H9 (cell line): ENCODE measurements around the gene GSE1. TPM values are rescaled to one million over a fixed set of nuclear protein-coding genes. Genes with fewer than 3 reads are reported as not detected.

Source experiments
- DNase-seq: peaks from one replicate; pipeline ENCODE4 v3.0.0-alpha.2; 2017
- H2AFZ ChIP-seq: one replicate; pipeline ENCODE4 v1.6.1; 2013; ENCODE audit warnings: mild to moderate bottlenecking, low read length, control low read depth, moderate library complexity
- H2AK5ac ChIP-seq: 2 replicates; pipeline ENCODE4 v1.6.1; 2013; ENCODE audit warnings: low read length, control low read depth, mixed read lengths; ENCODE audit not compliant: insufficient read length
- H2BK120ac ChIP-seq: one replicate; pipeline ENCODE4 v1.6.1; 2013; ENCODE audit warnings: low read depth, mild to moderate bottlenecking, low read length, control low read depth, inconsistent platforms; ENCODE audit not compliant: poor library complexity, severe bottlenecking
- H2BK12ac ChIP-seq: 2 replicates; pipeline ENCODE4 v1.6.1; 2013; ENCODE audit warnings: low read length, control low read depth, mixed read lengths, low read depth; ENCODE audit not compliant: insufficient read length
- H2BK15ac ChIP-seq: 2 replicates; pipeline ENCODE4 v1.6.1; 2013; ENCODE audit warnings: low read depth, low read length, control low read depth
- H2BK20ac ChIP-seq: one replicate; pipeline ENCODE4 v1.6.1; 2013; ENCODE audit warnings: low read depth, mild to moderate bottlenecking, low read length, control low read depth, inconsistent platforms; ENCODE audit not compliant: poor library complexity, severe bottlenecking
- H2BK5ac ChIP-seq: 2 replicates; pipeline ENCODE4 v1.6.1; 2013; ENCODE audit warnings: low read length, control low read depth, mixed read lengths; ENCODE audit not compliant: insufficient read length
- H3K14ac ChIP-seq: 2 replicates; pipeline ENCODE4 v1.6.1; 2013; ENCODE audit warnings: low read length, control low read depth; ENCODE audit not compliant: insufficient read depth
- H3K18ac ChIP-seq: 2 replicates; pipeline ENCODE4 v1.6.1; 2013; ENCODE audit warnings: low read depth, mild to moderate bottlenecking, mixed read lengths, low read length, control low read depth; ENCODE audit not compliant: insufficient read length
- H3K23ac ChIP-seq: 2 replicates; pipeline ENCODE4 v1.6.1; 2013; ENCODE audit warnings: low read length, control low read depth, mixed read lengths, low read depth; ENCODE audit not compliant: insufficient read length
- H3K23me2 ChIP-seq: 2 replicates; pipeline ENCODE4 v1.6.1; 2013; ENCODE audit warnings: low read depth, mild to moderate bottlenecking, mixed read lengths, low read length, control low read depth; ENCODE audit not compliant: insufficient read length, poor library complexity, severe bottlenecking
- H3K27ac ChIP-seq: 2 replicates; pipeline ENCODE4 v1.5.1; 2013; ENCODE audit warnings: low read length, control low read depth, mixed read lengths, low read depth; ENCODE audit not compliant: insufficient read length
- H3K27me3 ChIP-seq: 2 replicates; pipeline ENCODE4 v1.6.1; 2013; ENCODE audit warnings: low read length, control low read depth, inconsistent platforms; ENCODE audit not compliant: insufficient read depth
- H3K4ac ChIP-seq: 2 replicates; pipeline ENCODE4 v1.6.1; 2013; ENCODE audit warnings: low read depth, mild to moderate bottlenecking, control low read depth, inconsistent platforms, low read length, moderate library complexity
- H3K4me1 ChIP-seq: 2 replicates; pipeline ENCODE4 v1.6.1; 2013; ENCODE audit warnings: low read length, control low read depth, inconsistent platforms; ENCODE audit not compliant: insufficient read depth
- H3K4me2 ChIP-seq: 2 replicates; pipeline ENCODE4 v1.6.1; 2013; ENCODE audit warnings: low read length, control low read depth, mixed read lengths; ENCODE audit not compliant: insufficient read length, insufficient read depth
- H3K56ac ChIP-seq: 2 replicates; pipeline ENCODE4 v1.6.1; 2013; ENCODE audit warnings: low read depth, mild to moderate bottlenecking, mixed read lengths, low read length, control low read depth; ENCODE audit not compliant: insufficient read length
- H3K79me1 ChIP-seq: 2 replicates; pipeline ENCODE4 v1.6.1; 2013; ENCODE audit warnings: low read depth, mild to moderate bottlenecking, moderate library complexity, low read length, control low read depth, inconsistent platforms; ENCODE audit not compliant: insufficient read depth, poor library complexity, severe bottlenecking
- H3K79me2 ChIP-seq: 2 replicates; pipeline ENCODE4 v1.6.1; 2013; ENCODE audit warnings: low read length, control low read depth, inconsistent platforms; ENCODE audit not compliant: insufficient read depth
- H3K9ac ChIP-seq: 2 replicates; pipeline ENCODE4 v1.6.1; 2013; ENCODE audit warnings: low read length, control low read depth, mixed read lengths; ENCODE audit not compliant: insufficient read length; ENCODE audit errors: extremely low read depth
- H3K9me3 ChIP-seq: one replicate; pipeline ENCODE4 v1.6.1; 2013; ENCODE audit warnings: low read depth, low read length, inconsistent platforms; ENCODE audit not compliant: control insufficient read depth
- H3T11ph ChIP-seq: one replicate; pipeline ENCODE4 v1.6.1; 2013; ENCODE audit warnings: mild to moderate bottlenecking, low read length, control low read depth, inconsistent platforms
- H4K20me1 ChIP-seq: one replicate; pipeline ENCODE4 v1.6.1; 2013; ENCODE audit not compliant: control insufficient read depth, insufficient read length, insufficient read depth
- H4K5ac ChIP-seq: 2 replicates; pipeline ENCODE4 v1.6.1; 2013; ENCODE audit warnings: low read depth, mild to moderate bottlenecking, mixed read lengths, low read length, control low read depth; ENCODE audit not compliant: insufficient read length
- H4K8ac ChIP-seq: replicated peaks from 2 replicates; pipeline ENCODE4 v1.6.1; 2013; ENCODE audit warnings: low read length, control low read depth, mixed read lengths, low read depth; ENCODE audit not compliant: insufficient read length
- H4K91ac ChIP-seq: 2 replicates; pipeline ENCODE4 v1.6.1; 2013; ENCODE audit warnings: low read depth, mild to moderate bottlenecking, moderate library complexity, mixed read lengths, low read length, control low read depth; ENCODE audit not compliant: insufficient read length
- H3K27ac Mint-ChIP-seq, 3 experiments: 2 replicates in 2 of 3; 3 replicates in 1 of 3; pipeline ENCODE4 v1.8.0; 2020 to 2021; ENCODE audit warnings: mixed read lengths in 3 of 3, mild to moderate bottlenecking in 1 of 3, moderate library complexity in 1 of 3
- H3K27me3 Mint-ChIP-seq: 2 replicates; pipeline ENCODE4 v1.8.0; 2021; ENCODE audit warnings: low read depth, mild to moderate bottlenecking, moderate library complexity, mixed read lengths
- H3K36me3 Mint-ChIP-seq, 3 experiments: 2 replicates in 2 of 3; 3 replicates in 1 of 3; pipeline ENCODE4 v1.8.0; 2020 to 2021; ENCODE audit warnings: low read depth in 3 of 3, mixed read lengths in 3 of 3; ENCODE audit not compliant: insufficient read depth in 1 of 3
- H3K4me1 Mint-ChIP-seq, 2 experiments: 2 replicates each; pipeline ENCODE4 v1.8.0; 2020; ENCODE audit warnings: mixed read lengths in 2 of 2
- H3K4me3 Mint-ChIP-seq, 2 experiments: 2 replicates in 1 of 2; 3 replicates in 1 of 2; pipeline ENCODE4 v1.8.0; 2020 to 2021; ENCODE audit warnings: mild to moderate bottlenecking in 2 of 2, mixed read lengths in 2 of 2, moderate library complexity in 1 of 2
- H3K9me3 Mint-ChIP-seq, 2 experiments: 2 replicates in 1 of 2; 3 replicates in 1 of 2; pipeline ENCODE4 v1.8.0; 2020; ENCODE audit warnings: mild to moderate bottlenecking in 2 of 2, mixed read lengths in 2 of 2, moderate library complexity in 1 of 2
- WGBS: extraction: QIAGEN DNeasy Blood & Tissue Kit; methylation state at CpG from one replicate; pipeline ENCODE4 v1.1.7; 2013; ENCODE audit warnings: missing lambda C conversion rate, low lambda C conversion rate, mixed read lengths; ENCODE audit not compliant: insufficient read length; ENCODE audit errors: extremely low coverage; 5-methylcytosine and 5-hydroxymethylcytosine counted together
- total RNA-seq: library from RNA; stranded (reverse); gene quantifications from 2 replicates; pipeline ENCODE4 v1.2.1, GENCODE V29; 2021
- TF ChIP-seq, protein P1 (sequence below): fragments of 200-600 bp; sonication (generic); conservative IDR thresholded peaks from 3 replicates; pipeline ENCODE4 v1.8.0; 2021; ENCODE audit warnings: antibody characterized with exemption, mild to moderate bottlenecking

Gene GSE1
- total RNA-seq, 1 experiment from 2014 or later, result 125 TPM

DNA sequence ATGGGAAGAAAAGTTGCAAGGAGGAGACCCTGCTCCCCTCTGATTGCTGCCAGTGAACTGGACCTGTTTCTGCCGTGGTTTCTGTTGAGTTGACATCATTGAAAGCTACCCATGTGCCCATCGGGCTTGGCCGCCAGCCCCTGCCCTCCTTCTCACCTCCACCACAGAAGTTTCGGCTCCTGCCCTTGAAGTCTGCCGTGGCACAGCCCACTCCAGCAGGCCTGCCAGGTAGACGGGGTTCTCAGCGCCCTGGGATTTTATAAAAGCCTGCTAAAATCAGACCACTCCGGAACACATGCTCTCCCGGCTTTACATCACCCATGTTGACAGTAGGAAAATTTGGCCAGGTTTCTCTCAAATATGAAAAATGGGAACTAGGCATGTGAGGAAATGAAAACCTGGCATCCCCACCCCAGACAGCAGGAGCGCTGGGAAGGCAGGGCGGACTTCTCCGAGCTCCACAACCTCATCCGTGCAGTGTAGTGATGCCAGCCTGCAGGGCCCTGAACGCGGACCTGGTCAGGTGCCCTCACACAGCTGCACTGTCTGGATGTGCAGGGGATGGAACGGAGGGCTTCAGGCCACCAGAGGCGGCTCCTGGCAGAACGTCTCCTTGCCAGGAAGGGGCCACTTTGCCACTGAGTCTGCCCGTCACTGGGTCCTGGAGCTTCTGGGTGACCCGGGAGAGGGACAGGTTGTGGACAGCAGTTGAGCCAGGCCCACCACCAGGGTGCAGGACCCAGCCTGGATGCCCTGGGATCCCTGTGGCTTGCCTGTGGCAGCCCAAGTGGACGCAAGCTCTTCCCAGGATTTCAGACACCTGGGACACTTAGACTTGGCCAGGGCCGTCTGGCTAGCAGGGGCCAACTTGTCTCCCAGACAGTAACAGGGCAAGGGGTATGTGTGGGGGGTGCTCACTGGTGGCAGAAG lies 6.9 kb upstream of the GSE1 start:
- H3K4me1 Mint-ChIP-seq, result peaks cover 74 to 76% of the 10 kb centered on the region in 2 experiments
- H4K91ac ChIP-seq, result no peak overlapping the region
- H3K79me2 ChIP-seq, result peaks cover 3% of the 10 kb centered on the region; the same call in 1 of the 2 replicates
- H3K9me3 ChIP-seq, result no peaks in the 10 kb centered on the region
- no peaks in the 10 kb centered on the region for H4K20me1 ChIP-seq
- H3K56ac ChIP-seq, result no peak overlapping the region
- H3K4me2 ChIP-seq, result no peak overlapping the region
- peaks cover 0 to 3% (median 0%) of the 10 kb centered on the region in 3 experiments; a peak in 1 of 7 replicates for H3K36me3 Mint-ChIP-seq
- H4K5ac ChIP-seq, result no peak overlapping the region
- no peak overlapping the region for H3K23ac ChIP-seq
- no peak overlapping the region; the same call in 1 of the 2 replicates for H3K14ac ChIP-seq
- TF ChIP-seq, protein P1, sequence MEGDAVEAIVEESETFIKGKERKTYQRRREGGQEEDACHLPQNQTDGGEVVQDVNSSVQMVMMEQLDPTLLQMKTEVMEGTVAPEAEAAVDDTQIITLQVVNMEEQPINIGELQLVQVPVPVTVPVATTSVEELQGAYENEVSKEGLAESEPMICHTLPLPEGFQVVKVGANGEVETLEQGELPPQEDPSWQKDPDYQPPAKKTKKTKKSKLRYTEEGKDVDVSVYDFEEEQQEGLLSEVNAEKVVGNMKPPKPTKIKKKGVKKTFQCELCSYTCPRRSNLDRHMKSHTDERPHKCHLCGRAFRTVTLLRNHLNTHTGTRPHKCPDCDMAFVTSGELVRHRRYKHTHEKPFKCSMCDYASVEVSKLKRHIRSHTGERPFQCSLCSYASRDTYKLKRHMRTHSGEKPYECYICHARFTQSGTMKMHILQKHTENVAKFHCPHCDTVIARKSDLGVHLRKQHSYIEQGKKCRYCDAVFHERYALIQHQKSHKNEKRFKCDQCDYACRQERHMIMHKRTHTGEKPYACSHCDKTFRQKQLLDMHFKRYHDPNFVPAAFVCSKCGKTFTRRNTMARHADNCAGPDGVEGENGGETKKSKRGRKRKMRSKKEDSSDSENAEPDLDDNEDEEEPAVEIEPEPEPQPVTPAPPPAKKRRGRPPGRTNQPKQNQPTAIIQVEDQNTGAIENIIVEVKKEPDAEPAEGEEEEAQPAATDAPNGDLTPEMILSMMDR, result no peak
- peaks cover 18% of the 10 kb centered on the region; the same call in 1 of the 2 replicates for H3K4me1 ChIP-seq
- no peak overlapping the region for H2BK15ac ChIP-seq
- H3K18ac ChIP-seq, result no peak overlapping the region
- H3K27ac ChIP-seq, result no peak overlapping the region
- H2BK20ac ChIP-seq, result no peak overlapping the region
- no peaks in the 10 kb centered on the region for H3K79me1 ChIP-seq
- H3K9me3 Mint-ChIP-seq, result peaks cover 0 to 2% of the 10 kb centered on the region in 2 experiments; a peak in 2 of 5 replicates
- no peak overlapping the region for H2AFZ ChIP-seq
- H3K27me3 ChIP-seq, result no peaks in the 10 kb centered on the region
- no CpG with 5 or more reads among the region's 22 CpGs for WGBS
- peaks cover 9% of the 10 kb centered on the region for H3K23me2 ChIP-seq
- peak overlapping the region in 2 of 3 experiments; percentile 30 to 57; a peak in 3 of 7 replicates for H3K27ac Mint-ChIP-seq
- H4K8ac ChIP-seq, result no peak overlapping the region
- no peak overlapping the region for H2AK5ac ChIP-seq
- H2BK5ac ChIP-seq, result no peak overlapping the region
- DNase-seq, result no peak
- no peak overlapping the region for H2BK12ac ChIP-seq
- no peak overlapping the region for H3K4ac ChIP-seq
- H3K4me3 Mint-ChIP-seq, result peak overlapping the region in 1 of 2 experiments; percentile 59; a peak in 3 of 5 replicates
- H3T11ph ChIP-seq, result no peak overlapping the region
- H2BK120ac ChIP-seq, result no peak overlapping the region
- H3K27me3 Mint-ChIP-seq, result peaks cover 13% of the 10 kb centered on the region
- no peak overlapping the region for H3K9ac ChIP-seq
